MM.1S (cell line): ENCODE data around the gene GALNS.

Source experiments
- CTCF ChIP-seq: fragments of 300-600 bp; sonication (generic); IDR thresholded peaks from 2 replicates; pipeline ENCODE4 v1.5.1; 2016; ENCODE audit warnings: antibody characterized with exemption, low read length, mixed read lengths
- EZH2 ChIP-seq: fragments of 300-600 bp; sonication (generic); optimal IDR thresholded peaks from 2 replicates; pipeline ENCODE3; 2017; ENCODE audit warnings: low read depth, mild to moderate bottlenecking, antibody characterized with exemption, low read length, mixed read lengths

- no peak for TF ChIP-seq CTCF
- TF ChIP-seq EZH2: no peak
These were observed 6.1 kb downstream of the GALNS start for GRCh38 chr16:88850531-88851199.
